H1 (cell line): ENCODE results near the gene CCDC174. TPM values are rescaled to one million over a fixed set of nuclear protein-coding genes. Genes with fewer than 3 reads are reported as not detected.

Source experiments
- CTCF ChIA-PET: fragments of 300-600 bp; sonication (Branson Sonifier 250); formaldehyde crosslinking; loops from one replicate; lab custom pipeline; 2021; ENCODE audit not compliant: partially characterized antibody; lab: Charles Lee
- POLR2A ChIA-PET: fragments of 300-600 bp; sonication (Branson Sonifier 250); formaldehyde crosslinking; loops from one replicate; lab custom pipeline; 2021; ENCODE audit warnings: inconsistent platforms; ENCODE audit not compliant: partially characterized antibody; lab: Charles Lee
- DNase-seq, 2 experiments: peaks; one replicate each; pipeline versions ENCODE4 v3.0.0 to v3.0.0-alpha.2; 2010 to 2022; ENCODE audit warnings: low spot score in 2 of 2, low read depth in 1 of 2, mixed read lengths in 1 of 2
- FAIRE-seq: peaks from 2 replicates; lab custom pipeline; 2011; peaks lifted over from hg19 to GRCh38; lab: Jason Lieb, UNC
- H2AFZ ChIP-seq: 2 replicates; pipeline ENCODE4 v1.8.1; 2012; ENCODE audit warnings: low read length, inconsistent platforms
- H2AK5ac ChIP-seq: 2 replicates; pipeline ENCODE4 v1.6.1; 2013; ENCODE audit warnings: low read depth, low read length
- H2BK120ac ChIP-seq: replicated peaks from 2 replicates; pipeline ENCODE3; 2013; ENCODE audit warnings: low read depth, low read length, inconsistent platforms
- H2BK12ac ChIP-seq: 2 replicates; pipeline ENCODE4 v1.6.1; 2013; ENCODE audit warnings: low read depth, low read length
- H2BK15ac ChIP-seq: 2 replicates; pipeline ENCODE4 v1.6.1; 2013; ENCODE audit warnings: low read length
- H2BK20ac ChIP-seq: 2 replicates; pipeline ENCODE4 v1.6.1; 2013; ENCODE audit warnings: low read length
- H2BK5ac ChIP-seq: 2 replicates; pipeline ENCODE4 v1.6.1; 2013; ENCODE audit warnings: low read depth, low read length
- H3K14ac ChIP-seq: 2 replicates; pipeline ENCODE4 v1.6.1; 2013; ENCODE audit warnings: inconsistent platforms; ENCODE audit not compliant: insufficient read length
- H3K18ac ChIP-seq: 2 replicates; pipeline ENCODE4 v1.6.1; 2013; ENCODE audit warnings: low read length; ENCODE audit errors: extremely low read depth
- H3K23ac ChIP-seq: 2 replicates; pipeline ENCODE4 v1.6.1; 2013; ENCODE audit warnings: inconsistent platforms; ENCODE audit not compliant: insufficient read length
- H3K23me2 ChIP-seq: 2 replicates; pipeline ENCODE4 v1.6.1; 2013; ENCODE audit warnings: low read depth, low read length
- H3K27ac ChIP-seq: 2 replicates; pipeline ENCODE4 v1.6.1; 2011; ENCODE audit warnings: low read depth, low read length, inconsistent platforms
- H3K27me3 ChIP-seq, 4 experiments: replicated peaks in 1 of 4; 1 replicate in 1 of 4; 2 replicates in 3 of 4; pipeline versions ENCODE4 v1.6.1 to v1.8.1; 2011 to 2013; ENCODE audit warnings: low read length in 3 of 4, mild to moderate bottlenecking in 3 of 4, inconsistent platforms in 2 of 4, mixed read lengths in 2 of 4, moderate library complexity in 1 of 4; ENCODE audit not compliant: control insufficient read depth in 3 of 4, insufficient read depth in 3 of 4; ENCODE audit errors: extremely low read depth in 1 of 4
- H3K36me3 ChIP-seq, 4 experiments: 2 replicates each; pipeline versions ENCODE4 v1.6.1 to v1.8.1; 2011 to 2013; ENCODE audit warnings: mild to moderate bottlenecking in 4 of 4, low read length in 3 of 4, moderate library complexity in 2 of 4, control low read depth in 1 of 4, inconsistent platforms in 1 of 4; ENCODE audit not compliant: insufficient read depth in 4 of 4, control insufficient read depth in 2 of 4
- H3K4ac ChIP-seq: replicated peaks from 2 replicates; pipeline ENCODE3; 2013; ENCODE audit warnings: low read length, low read depth, mixed read lengths, inconsistent platforms; ENCODE audit not compliant: insufficient read length
- H3K4me1 ChIP-seq, 4 experiments: replicated peaks in 1 of 4; 1 replicate in 1 of 4; 2 replicates in 3 of 4; pipeline versions ENCODE4 v1.6.1 to v1.8.1; 2011 to 2013; ENCODE audit warnings: low read length in 3 of 4, inconsistent platforms in 2 of 4, mixed read lengths in 1 of 4; ENCODE audit not compliant: insufficient read depth in 4 of 4, control insufficient read depth in 3 of 4
- H3K4me2 ChIP-seq, 2 experiments: 2 replicates each; pipeline versions ENCODE4 v1.6.1 to v1.8.1; 2011 to 2013; ENCODE audit warnings: low read depth in 2 of 2, low read length in 2 of 2, control low read depth in 1 of 2, inconsistent platforms in 1 of 2, mild to moderate bottlenecking in 1 of 2; ENCODE audit not compliant: insufficient read depth in 1 of 2
- H3K4me3 ChIP-seq, 4 experiments: fragments of 200-600, 300-600 bp in 1 of 4; sonication (generic), shearing (Covaris generic), sonication (Bioruptor Twin) in 1 of 4; 2 replicates each; pipeline versions ENCODE4 v1.5.1 to v1.8.1; 2011 to 2016; ENCODE audit warnings: low read length in 4 of 4, low read depth in 3 of 4, control low read depth in 2 of 4, inconsistent platforms in 2 of 4, mild to moderate bottlenecking in 2 of 4, mixed read lengths in 1 of 4, moderate library complexity in 1 of 4; ENCODE audit not compliant: insufficient read depth in 2 of 4; ENCODE audit errors: extremely low read depth in 1 of 4
- H3K56ac ChIP-seq: replicated peaks from 2 replicates; pipeline ENCODE3; 2013; ENCODE audit warnings: low read depth, mild to moderate bottlenecking, mixed read lengths, low read length, inconsistent platforms; ENCODE audit not compliant: insufficient read length
- H3K79me1 ChIP-seq: 2 replicates; pipeline ENCODE4 v1.6.1; 2013; ENCODE audit warnings: low read depth, low read length, control low read depth
- H3K79me2 ChIP-seq, 2 experiments: 2 replicates each; pipeline versions ENCODE4 v1.6.1 to v1.8.1; 2012 to 2013; ENCODE audit warnings: low read length in 2 of 2, mild to moderate bottlenecking in 2 of 2, inconsistent platforms in 1 of 2; ENCODE audit not compliant: insufficient read depth in 2 of 2, control insufficient read depth in 1 of 2
- H3K9ac ChIP-seq, 4 experiments: replicated peaks in 1 of 4; 1 replicate in 1 of 4; 2 replicates in 3 of 4; pipeline versions ENCODE4 v1.6.1 to v1.8.1; 2011 to 2013; ENCODE audit warnings: low read depth in 3 of 4, low read length in 3 of 4, control low read depth in 2 of 4, mild to moderate bottlenecking in 2 of 4, moderate library complexity in 2 of 4, inconsistent platforms in 1 of 4; ENCODE audit errors: extremely low read depth in 1 of 4
- H3K9me3 ChIP-seq, 2 experiments: 2 replicates each; pipeline versions ENCODE4 v1.6.1 to v1.8.1; 2012 to 2013; ENCODE audit warnings: mild to moderate bottlenecking in 2 of 2, moderate library complexity in 2 of 2, control low read depth in 1 of 2, inconsistent platforms in 1 of 2, low read depth in 1 of 2, low read length in 1 of 2, mixed read lengths in 1 of 2; ENCODE audit not compliant: insufficient read depth in 2 of 2
- H4K20me1 ChIP-seq, 2 experiments: replicated peaks in 1 of 2; 2 replicates each; pipeline versions ENCODE3 to v1.8.1; 2011 to 2013; ENCODE audit warnings: inconsistent platforms in 2 of 2, low read length in 2 of 2, mild to moderate bottlenecking in 1 of 2; ENCODE audit not compliant: insufficient read depth in 2 of 2, control insufficient read depth in 1 of 2
- H4K5ac ChIP-seq: 2 replicates; pipeline ENCODE4 v1.6.1; 2013; ENCODE audit warnings: low read length, low read depth, mixed read lengths, inconsistent platforms; ENCODE audit not compliant: insufficient read length
- H4K8ac ChIP-seq: 2 replicates; pipeline ENCODE4 v1.8.0; 2013; ENCODE audit warnings: mild to moderate bottlenecking, moderate library complexity, low read length, inconsistent platforms; ENCODE audit not compliant: insufficient read depth; ENCODE audit errors: extremely low read depth
- H4K91ac ChIP-seq: replicated peaks from 2 replicates; pipeline ENCODE3; 2013; ENCODE audit warnings: low read length, mixed read lengths, inconsistent platforms; ENCODE audit not compliant: insufficient read length
- CBX5 ChIP-seq: fragments of 300-800, 300-1000 bp; sonication (generic); IDR thresholded peaks from 2 replicates; pipeline ENCODE4 v1.7.1; 2016; ENCODE audit warnings: antibody characterized with exemption, low read length, low read depth
- CHD2 ChIP-seq: IDR thresholded peaks from 2 replicates; pipeline ENCODE4 v1.6.1; 2012; ENCODE audit warnings: low read length, improper control_type of control experiment
- MAFK ChIP-seq: IDR thresholded peaks from 2 replicates; pipeline ENCODE4 v1.6.1; 2012; ENCODE audit warnings: low read depth, mild to moderate bottlenecking, improper control_type of control experiment, low read length
- NRF1 ChIP-seq: IDR thresholded peaks from 2 replicates; pipeline ENCODE4 v1.6.1; 2011; ENCODE audit warnings: mild to moderate bottlenecking, low read depth, low read length, improper control_type of control experiment
- POLR2AphosphoS5 ChIP-seq: IDR thresholded peaks from 2 replicates; pipeline ENCODE4 v1.6.1; 2011; ENCODE audit warnings: low read depth, low read length
- SAP30 ChIP-seq: fragments of 300-600 bp; sonication (generic); IDR thresholded peaks from 2 replicates; pipeline ENCODE4 v1.7.1; 2012; ENCODE audit warnings: low read length, moderate library complexity, mild to moderate bottlenecking, inconsistent platforms; ENCODE audit not compliant: insufficient read depth, insufficient replicate concordance
- ZNF274 ChIP-seq: IDR thresholded peaks from 2 replicates; pipeline ENCODE4 v1.7.0; 2012; ENCODE audit warnings: low read length, borderline replicate concordance; ENCODE audit errors: extremely low read depth
- WGBS, 2 experiments: shearing (Covaris generic) in 1 of 2; methylation state at CpG; one replicate each; pipeline versions ENCODE4 v1.1.6 to v1.1.7; 2013 to 2015; ENCODE audit warnings: low lambda C conversion rate in 2 of 2, mixed read lengths in 2 of 2, inconsistent platforms in 1 of 2, low coverage in 1 of 2, missing lambda C conversion rate in 1 of 2; ENCODE audit not compliant: insufficient replicate concordance in 2 of 2, insufficient coverage in 1 of 2, insufficient read length in 1 of 2; ENCODE audit errors: extremely low coverage in 1 of 2, missing lambda C conversion rate in 1 of 2; 5-methylcytosine and 5-hydroxymethylcytosine counted together
- polyA plus RNA-seq, 7 experiments: library from polyadenylated mRNA; depleted of rRNA in 3 of 7; stranded (reverse) in 5 of 7; unstranded in 2 of 7; fragments of >200 nt in 5 of 7; fragments of 200-250 nt in 2 of 7; gene quantifications; 1 replicate in 5 of 7; 2 replicates in 1 of 7; 4 replicates in 1 of 7; pipeline versions ENCODE4 v1.2.1 to v1.2.3, GENCODE V29; 2011 to 2013; ENCODE audit warnings: missing spikeins in 2 of 7, mixed read lengths in 2 of 7
- total RNA-seq: library from RNA; stranded (reverse); fragmentation: NEBNext Ultra II Directional; extraction: Animal tissue kit (Norgen Biotek cat#: 25700); gene quantifications from 2 replicates; pipeline ENCODE4 v1.2.1, GENCODE V29; 2021

Gene CCDC174
- total and polyA plus RNA-seq, 2 of the 8 experiments (the other 6 are each of a cell fraction or from before 2014, with no cell fraction given): 3.5 to 11.9 TPM

DNA sequence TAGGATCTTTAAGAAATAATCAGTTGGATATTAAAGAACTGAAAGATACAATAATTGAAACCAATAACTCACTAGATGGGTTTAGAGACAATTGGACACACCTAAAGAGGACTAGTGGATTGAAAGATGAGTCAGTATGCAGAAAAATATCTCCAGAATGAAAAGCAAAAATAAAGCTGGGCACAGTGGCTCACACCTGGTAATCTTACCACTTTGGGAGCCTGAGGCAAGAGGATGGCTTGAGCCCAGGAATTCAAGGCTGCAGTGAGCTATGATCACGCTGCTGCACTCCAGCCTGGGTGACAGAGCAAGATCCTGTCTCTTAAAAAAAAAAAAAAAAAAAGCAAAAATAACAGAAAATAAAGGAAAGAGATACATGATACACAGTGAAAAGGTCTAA is 37.4 kb upstream of the CCDC174 start:
- H3K23ac ChIP-seq: no peak overlapping the region
- H4K91ac ChIP-seq: no peak overlapping the region
- H2BK12ac ChIP-seq: no peak overlapping the region
- no peak overlapping the region for H3K27ac ChIP-seq
- H3K56ac ChIP-seq: no peak overlapping the region
- H3K79me2 ChIP-seq: no peaks in the 10 kb centered on the region
- no peaks in the 10 kb centered on the region for H4K20me1 ChIP-seq
- H2BK120ac ChIP-seq: no peak overlapping the region
- no peaks in the 10 kb centered on the region for H3K27me3 ChIP-seq
- no peak overlapping the region for H2BK20ac ChIP-seq
- no peak overlapping the region for H2AFZ ChIP-seq
- no peak overlapping the region for H2BK15ac ChIP-seq
- no peaks in the 10 kb centered on the region for H3K23me2 ChIP-seq
- POLR2A ChIA-PET: no interaction called here
- H3K4me1 ChIP-seq: no peaks in the 10 kb centered on the region
- no peaks in the 10 kb centered on the region for H3K9me3 ChIP-seq
- H2BK5ac ChIP-seq: no peak overlapping the region
- H3K79me1 ChIP-seq: no peaks in the 10 kb centered on the region
- no peak overlapping the region for H4K8ac ChIP-seq
- FAIRE-seq (no peak), DNase-seq (no peak)
- no peak overlapping the region for H2AK5ac ChIP-seq
- no peak overlapping the region for H4K5ac ChIP-seq
- CTCF ChIA-PET: no interaction called here
- H3K14ac ChIP-seq: no peak overlapping the region
- no peak overlapping the region for H3K4me3 ChIP-seq
- no peak for TF ChIP-seq POLR2AphosphoS5
- no peak for TF ChIP-seq ZNF274
- TF ChIP-seq CBX5: no peak
- TF ChIP-seq NRF1: no peak
- no peak for TF ChIP-seq CHD2
- TF ChIP-seq MAFK: no peak
- TF ChIP-seq SAP30: no peak
- no peak overlapping the region for H3K18ac ChIP-seq
- H3K4me2 ChIP-seq: no peak overlapping the region
- no peaks in the 10 kb centered on the region for H3K36me3 ChIP-seq
- WGBS, 2 experiments: 100% methylated on average over 1 of the region's 1 CpG; no CpG with 5 or more reads in 1 of the 2 experiments
- no peak overlapping the region for H3K4ac ChIP-seq
- H3K9ac ChIP-seq: no peak overlapping the region
